ENCODE data around the gene RER1. TPM values are rescaled to one million over a fixed set of nuclear protein-coding genes. Genes with fewer than 3 reads are reported as not detected.

RER1 gene
- total and polyA plus RNA-seq, 10 donors, result 51.1 to 131 (median 79.0) TPM

GRCh38 chr1:2426540-2426939 is 34.9 kb downstream of the RER1 start:
- H3K9me3 ChIP-seq, result peaks cover 0 to 34% (median 22%) of the 10 kb centered on the region in 8 donors
- H3K27ac ChIP-seq, result no peak overlapping the region
- H3K27me3 ChIP-seq (replicated peaks in 1 of 7), result peaks cover 0 to 54% (median 8%) of the 10 kb centered on the region in 7 donors
- WGBS, 5 donors, result 73 to 100% (median 80%) methylated on average over 1 to 18 of the region's 18 CpGs
- intact Hi-C loops (cut with DNase I; ENCODE audit: low total_unique reads), result no loop called here
- DNase-seq, result no peak
- no peaks in the 10 kb centered on the region for H3K4me1 ChIP-seq
- no peak for TF ChIP-seq POLR2A (IDR thresholded peaks at IDR 0.05)
- no peak for TF ChIP-seq POLR2AphosphoS5 (IDR thresholded peaks at IDR 0.05)
- H3K4me3 ChIP-seq, result no peak overlapping the region
- H3K36me3 ChIP-seq, result no peaks in the 10 kb centered on the region

DNA sequence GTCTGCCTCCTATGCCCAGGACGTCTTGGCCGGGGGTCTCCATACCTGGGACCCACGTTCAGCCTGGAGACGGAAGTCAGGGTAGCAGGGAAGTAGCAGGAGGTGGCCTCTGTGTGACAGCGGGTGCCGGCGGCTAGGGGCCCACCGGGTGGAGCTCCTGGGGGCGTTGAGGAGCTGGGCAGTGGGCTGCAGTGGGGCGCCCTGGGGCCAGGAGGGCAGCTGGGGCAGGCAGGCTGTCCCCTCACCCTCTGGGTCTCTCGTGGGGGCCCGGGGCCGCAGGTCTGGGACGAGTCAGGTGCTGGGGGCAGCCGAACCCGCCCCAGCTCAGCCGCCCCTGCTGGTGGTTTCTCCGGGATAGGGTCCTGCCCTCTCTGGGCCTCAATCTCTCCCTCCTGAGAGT is 35.4 kb downstream of the RER1 start:
- Histone ChIP-seq H3K36me3 (no peaks in the 10 kb centered on the region), H3K4me3 (no peak overlapping the region), H3K4me1 (no peaks in the 10 kb centered on the region), H3K27ac (no peak overlapping the region), H3K9me3 (peaks cover 0 to 31% (median 22%) of the 10 kb centered on the region in 8 donors), H3K27me3 (replicated peaks in 1 of 7) (peaks cover 0 to 59% (median 8%) of the 10 kb centered on the region in 7 donors)
- DNase-seq, result no peak
- no peak for TF ChIP-seq CTCF (IDR thresholded peaks at IDR 0.05 in 8 of 11, conservative IDR thresholded peaks at IDR 0.05 in 3 of 11)
- TF ChIP-seq POLR2AphosphoS5 (IDR thresholded peaks at IDR 0.05), result no peak
- TF ChIP-seq POLR2A (IDR thresholded peaks at IDR 0.05), result no peak
- 80 to 88% (median 83%) methylated on average over 10 to 18 of the region's 18 CpGs for WGBS, 5 donors
- intact Hi-C loops (cut with DNase I; ENCODE audit: low total_unique reads), result no loop called here

DNA sequence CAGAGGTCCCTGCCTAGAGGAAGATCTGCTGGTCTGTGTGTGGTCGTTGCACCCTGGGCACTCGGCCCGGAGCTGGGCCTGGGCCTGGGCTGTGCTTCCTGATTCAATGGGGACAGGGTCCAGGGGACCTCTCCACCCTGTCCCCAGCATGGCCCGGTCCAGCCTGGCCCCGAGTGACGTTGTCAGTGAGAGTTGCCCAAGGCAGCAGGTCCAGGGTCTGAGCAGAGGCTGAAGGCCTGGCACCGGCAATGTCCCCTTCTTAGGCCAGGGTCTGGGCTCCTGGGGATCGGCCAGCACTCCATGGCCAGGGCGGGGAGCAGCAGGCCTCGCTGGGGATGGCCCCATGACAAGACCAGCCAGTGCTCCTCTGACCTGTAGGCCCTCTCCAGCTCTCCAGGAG is 36.3 kb downstream of the RER1 start:
- no peak for TF ChIP-seq POLR2AphosphoS5 (IDR thresholded peaks at IDR 0.05)
- TF ChIP-seq POLR2A (IDR thresholded peaks at IDR 0.05), result no peak
- no peak for TF ChIP-seq CTCF (IDR thresholded peaks at IDR 0.05 in 8 of 11, conservative IDR thresholded peaks at IDR 0.05 in 3 of 11)
- 55 to 89% (median 86%) methylated on average over 6 to 10 of the region's 10 CpGs for WGBS, 5 donors
- no peaks in the 10 kb centered on the region for H3K36me3 ChIP-seq
- no peaks in the 10 kb centered on the region for H3K4me1 ChIP-seq
- no peak for DNase-seq
- H3K9me3 ChIP-seq, result peaks cover 0 to 24% (median 17%) of the 10 kb centered on the region in 8 donors
- no peak overlapping the region for H3K4me3 ChIP-seq
- no peak overlapping the region for H3K27ac ChIP-seq
- intact Hi-C loops (cut with DNase I; ENCODE audit: low total_unique reads), result no loop called here
- peaks cover 0 to 68% (median 8%) of the 10 kb centered on the region in 7 donors for H3K27me3 ChIP-seq (replicated peaks in 1 of 7)

DNA sequence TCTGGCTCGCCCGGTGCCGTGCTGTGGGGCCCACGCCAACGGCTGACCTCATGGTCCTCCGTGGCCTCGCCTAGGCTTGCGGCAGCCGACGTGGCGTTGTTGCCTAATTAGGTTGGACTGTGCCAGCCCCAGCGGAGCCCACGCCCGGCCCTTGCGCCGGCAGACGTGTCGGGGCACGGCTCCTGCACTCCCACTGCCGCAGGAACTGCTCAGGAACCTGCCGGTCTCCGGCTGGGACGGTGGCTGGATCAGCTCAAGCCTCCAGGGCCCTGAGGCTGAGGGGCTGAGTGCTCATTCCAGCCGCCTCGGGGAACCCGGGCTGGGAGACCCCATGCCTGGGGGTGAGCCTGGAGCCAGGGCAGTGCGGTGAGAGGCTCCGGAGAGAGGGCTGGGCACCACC is 36.8 kb downstream of the RER1 start:
- Histone ChIP-seq H3K4me1 (no peaks in the 10 kb centered on the region), H3K4me3 (no peak overlapping the region), H3K36me3 (no peaks in the 10 kb centered on the region), H3K27me3 (replicated peaks in 1 of 7) (peaks cover 0 to 74% (median 13%) of the 10 kb centered on the region in 7 donors), H3K9me3 (peaks cover 0 to 20% (median 12%) of the 10 kb centered on the region in 8 donors), H3K27ac (no peak overlapping the region)
- no peak for DNase-seq
- intact Hi-C loops (cut with DNase I; ENCODE audit: low total_unique reads), result no loop called here
- TF ChIP-seq CTCF (IDR thresholded peaks at IDR 0.05 in 8 of 11, conservative IDR thresholded peaks at IDR 0.05 in 3 of 11) (no peak), POLR2A (IDR thresholded peaks at IDR 0.05) (no peak), POLR2AphosphoS5 (IDR thresholded peaks at IDR 0.05) (no peak)
- 90 to 94% (median 91%) methylated on average over 8 to 28 of the region's 28 CpGs for WGBS, 5 donors

Measured in spleen (tissue), 11 donors.